ENCODE measurements around the gene DNAJB6.

The DNAJB6 gene

DNA sequence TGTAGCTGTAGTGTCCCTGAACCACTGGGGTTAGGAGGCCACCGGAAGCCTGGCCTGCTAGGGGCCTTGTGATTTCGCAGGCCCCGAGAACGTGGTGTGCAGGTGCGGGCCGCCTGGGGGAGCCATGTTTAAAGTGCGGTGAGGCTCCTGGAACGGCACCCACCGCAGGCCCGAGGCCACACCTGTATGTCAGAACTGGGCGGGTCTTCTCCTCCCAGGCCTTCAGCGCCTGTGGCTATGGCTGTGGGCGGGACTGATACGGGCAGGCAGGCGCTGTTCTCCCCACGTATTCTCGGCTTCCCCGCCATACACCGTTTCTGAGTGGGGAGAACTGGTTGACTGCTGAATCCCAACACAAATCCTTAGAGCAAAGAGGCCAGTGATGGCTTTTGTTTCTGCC is 74.8 kb downstream of the DNAJB6 start:
- no peak for DNase-seq

DNA sequence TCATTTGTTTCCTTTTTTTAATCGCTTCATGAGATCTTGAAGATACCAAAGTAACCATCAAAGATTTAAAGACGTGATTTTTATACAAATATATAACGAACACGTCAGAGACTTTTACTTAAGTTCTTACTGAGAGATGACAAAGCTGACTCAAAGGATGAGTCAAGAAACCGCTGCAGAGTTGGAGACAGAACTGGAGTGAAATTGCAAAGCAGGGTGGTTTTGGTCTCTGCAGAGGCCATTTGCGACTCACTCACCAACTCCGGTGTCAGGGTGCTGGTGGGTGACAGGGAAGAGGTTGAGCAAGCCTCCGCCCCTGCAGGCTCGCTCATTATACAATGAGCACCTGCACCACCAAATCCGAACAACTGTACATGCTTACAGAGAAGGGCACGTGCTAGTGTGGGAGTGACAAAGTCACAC is 75.2 kb downstream of the DNAJB6 start:
- DNase-seq = no peak

DNA sequence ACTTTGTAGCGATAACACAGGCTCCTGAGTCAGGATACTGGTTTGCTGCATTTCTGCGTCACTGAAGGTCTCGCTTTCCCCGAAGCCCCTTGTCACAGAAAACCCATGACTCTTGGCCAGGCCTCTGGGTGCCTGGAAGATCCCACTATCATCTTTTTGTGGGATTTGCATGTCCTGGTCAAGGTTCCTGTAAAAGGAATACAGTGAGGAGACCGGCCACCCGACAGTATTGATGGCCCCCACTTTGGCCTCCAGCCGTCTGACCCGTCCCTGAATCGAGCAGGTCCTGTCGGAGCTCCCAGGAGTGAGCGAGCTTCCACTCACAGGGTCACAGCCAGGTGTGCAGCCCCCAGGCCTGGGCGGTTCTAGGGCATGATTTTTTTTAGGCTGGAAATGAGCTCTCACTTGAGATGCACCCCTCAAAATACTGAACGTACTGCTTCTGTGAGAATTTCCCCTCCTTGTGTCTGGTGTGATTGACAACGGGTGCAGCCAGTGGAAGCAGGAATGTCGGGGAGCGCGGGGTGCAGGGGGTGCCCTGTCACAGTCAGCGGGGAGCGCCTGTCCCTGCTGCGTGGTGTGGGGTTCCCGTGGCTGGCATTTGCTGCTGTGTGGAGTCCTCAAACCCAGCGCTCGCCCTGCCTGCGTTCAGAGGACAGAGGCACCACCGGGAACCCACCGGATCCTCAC is 75.8 kb downstream of the DNAJB6 start:
- DNase-seq = no peak

DNA sequence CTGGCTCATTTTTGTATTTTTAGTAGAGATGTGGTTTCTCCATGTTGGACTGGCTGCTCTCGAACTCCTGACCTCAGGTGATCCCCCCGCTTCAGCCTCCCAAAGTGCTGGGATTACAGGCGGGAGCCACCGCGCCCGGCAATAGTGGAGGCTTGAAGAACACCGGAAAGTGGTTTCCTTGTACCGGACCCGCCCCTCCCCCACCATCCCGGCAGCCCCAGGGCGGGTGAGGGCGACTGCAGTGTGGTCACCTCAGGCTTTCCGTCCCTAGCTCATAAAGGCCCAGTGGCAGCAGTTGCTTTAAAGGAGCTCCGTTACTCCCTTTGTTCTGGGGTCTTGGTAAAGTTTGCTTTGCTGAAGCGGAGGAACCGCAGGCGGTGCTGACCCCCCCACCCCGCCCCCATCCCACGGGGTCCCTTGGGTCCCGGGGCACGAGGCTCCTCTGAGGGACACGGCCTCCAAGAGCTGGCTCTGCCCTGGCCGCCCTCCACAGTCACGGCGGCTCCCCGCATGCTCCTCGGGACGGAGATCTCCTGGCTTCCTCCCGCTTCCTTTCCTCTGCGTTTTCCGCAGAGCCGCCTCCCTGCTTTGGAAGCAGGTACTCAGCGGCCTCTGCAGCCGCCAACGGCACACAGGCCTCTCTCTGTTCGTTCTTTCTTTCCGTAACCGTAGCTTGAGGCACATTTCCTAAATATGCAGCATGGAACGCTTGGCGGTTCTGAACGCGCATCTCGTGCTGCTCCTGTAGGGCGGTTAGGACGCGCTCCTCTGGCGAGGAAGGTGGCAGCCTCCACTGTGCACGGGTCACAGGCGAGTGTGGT is 77.3 kb downstream of the DNAJB6 start:
- DNase-seq = no peak

DNA sequence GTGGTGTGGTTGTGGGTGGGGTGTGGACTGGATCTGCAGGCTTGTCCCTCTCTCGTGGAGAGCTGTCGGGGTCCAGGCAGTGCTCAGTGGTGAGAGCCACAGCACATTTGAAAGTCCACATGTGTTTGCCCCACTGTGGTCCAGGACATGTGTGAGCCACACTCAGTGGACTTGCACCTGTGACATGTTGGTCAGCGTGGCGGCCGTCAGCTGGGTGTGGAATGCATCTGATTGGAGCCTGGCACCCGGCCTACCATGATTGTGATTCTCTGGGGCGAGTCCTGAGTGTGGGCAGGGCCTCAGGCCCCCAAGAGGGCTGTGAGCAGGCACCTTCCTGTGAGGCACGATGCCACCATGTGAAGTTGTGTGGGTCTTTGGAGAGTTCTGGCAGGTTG is 77.9 kb downstream of the DNAJB6 start:
- DNase-seq = no peak

DNA sequence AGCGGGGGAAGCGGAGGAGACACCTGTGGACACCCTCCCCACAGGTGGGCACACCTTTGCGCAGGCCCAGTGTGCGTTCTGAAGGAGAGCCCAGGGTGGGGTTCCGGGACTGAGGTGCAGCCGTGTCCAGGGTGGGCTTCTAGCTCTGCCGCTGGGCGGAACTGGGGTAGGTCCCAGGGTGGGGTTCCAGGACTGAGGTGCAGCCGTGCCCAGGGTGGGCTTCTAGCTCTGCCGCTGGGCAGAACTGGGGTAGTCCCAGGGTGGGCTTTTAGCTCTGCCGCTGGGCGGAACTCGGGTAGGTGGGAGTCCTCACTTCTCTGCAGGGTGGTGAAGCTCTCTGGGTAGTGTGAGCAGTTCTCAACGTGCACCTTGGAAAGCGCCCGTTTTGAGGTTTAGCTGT is 78.7 kb downstream of the DNAJB6 start:
- DNase-seq = no peak

DNA sequence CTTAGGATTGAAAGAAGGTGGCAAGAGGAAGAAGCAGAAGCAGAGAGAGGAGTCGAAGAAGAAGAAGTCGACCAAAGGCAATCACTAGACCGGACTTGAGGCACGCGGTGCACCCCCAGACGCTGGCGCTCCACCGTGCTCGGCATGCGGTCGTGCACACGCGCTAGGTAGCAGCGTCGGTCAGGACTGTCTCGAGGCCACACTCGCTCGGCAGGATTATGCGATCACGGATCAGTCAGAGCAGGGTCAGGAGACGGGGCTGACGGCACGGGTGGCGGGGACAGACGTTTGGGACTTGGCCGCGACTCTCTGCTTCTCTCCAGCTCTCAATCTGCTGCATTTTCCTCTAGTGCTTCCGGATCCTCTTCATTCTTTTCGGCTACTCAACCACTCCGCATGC is 79.2 kb downstream of the DNAJB6 start:
- no peak for DNase-seq

DNA sequence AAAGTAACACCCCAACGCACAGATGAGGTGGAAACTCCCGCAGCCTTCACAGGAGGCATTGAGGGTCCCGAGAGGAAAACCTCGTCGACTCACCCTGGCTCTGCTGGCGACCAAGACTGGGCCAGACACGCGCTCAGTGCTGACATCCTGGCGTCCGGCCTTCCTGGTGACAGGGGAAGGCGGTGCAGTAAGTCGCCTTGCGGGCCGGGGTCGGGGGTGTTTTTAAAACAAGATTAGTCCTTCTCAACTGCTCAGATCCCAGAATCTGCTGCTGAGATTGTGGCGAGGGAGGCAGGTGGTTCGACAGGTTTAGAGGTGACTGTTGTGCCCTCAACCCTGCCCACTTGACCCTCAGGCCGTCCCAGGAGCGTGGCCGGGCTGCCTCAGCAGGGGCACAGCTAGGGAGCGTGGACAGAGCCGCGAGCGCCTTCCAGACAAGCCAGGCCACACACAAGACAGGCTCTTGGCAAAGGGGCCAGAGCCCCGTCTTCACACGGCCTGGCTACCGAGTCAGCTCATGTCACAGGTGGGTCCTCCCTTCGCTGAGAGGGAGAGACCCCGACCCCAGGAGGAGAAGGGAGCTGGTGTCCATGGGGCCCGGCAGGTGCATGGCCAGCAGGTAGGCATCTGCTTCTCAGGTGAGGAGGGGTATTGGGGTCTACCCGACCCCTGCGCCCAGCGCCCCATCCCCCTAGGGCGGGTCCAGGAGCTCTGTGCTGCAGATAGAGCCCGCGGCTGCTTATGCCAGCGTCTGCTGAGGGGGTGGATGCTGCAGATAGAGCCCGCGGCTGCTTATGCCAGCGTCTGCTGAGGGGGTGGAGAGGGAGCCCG is 81.6 kb downstream of the DNAJB6 start:
- DNase-seq = no peak

DNA sequence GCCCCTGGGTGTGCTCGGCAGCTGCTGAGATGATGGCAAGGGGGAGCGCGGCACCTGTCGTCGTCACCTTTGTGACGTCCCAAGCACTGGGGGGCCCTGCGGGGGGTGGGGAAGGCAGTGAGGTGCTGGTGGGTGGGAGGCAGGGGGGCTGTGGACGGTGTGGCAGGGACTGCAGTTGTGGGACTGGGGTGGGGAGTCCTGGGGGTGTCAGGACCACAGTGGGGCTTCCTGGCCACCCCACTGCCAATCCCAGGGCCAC is 82.2 kb downstream of the DNAJB6 start:
- DNase-seq = no peak

DNA sequence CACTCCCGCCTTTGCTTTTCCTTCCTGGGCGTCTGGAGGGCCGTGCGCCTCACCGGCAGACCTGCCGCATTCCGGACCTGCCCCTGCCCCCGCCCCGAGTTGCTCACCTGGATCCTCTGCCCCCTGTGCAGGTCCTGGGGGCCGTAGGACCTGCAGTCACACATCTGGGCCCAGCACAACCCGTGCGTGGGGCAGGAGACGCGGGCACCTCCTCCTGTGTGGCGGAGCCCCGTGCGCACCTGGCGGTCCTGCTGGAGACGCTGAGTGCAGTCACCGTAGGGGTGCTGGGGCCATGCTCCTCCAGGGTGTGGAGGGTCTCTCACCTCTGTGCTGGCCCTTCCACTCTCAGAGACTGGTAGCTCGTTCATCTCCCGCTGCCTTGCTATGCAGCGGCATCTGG is 85.5 kb downstream of the DNAJB6 start:
- no peak for DNase-seq

DNA sequence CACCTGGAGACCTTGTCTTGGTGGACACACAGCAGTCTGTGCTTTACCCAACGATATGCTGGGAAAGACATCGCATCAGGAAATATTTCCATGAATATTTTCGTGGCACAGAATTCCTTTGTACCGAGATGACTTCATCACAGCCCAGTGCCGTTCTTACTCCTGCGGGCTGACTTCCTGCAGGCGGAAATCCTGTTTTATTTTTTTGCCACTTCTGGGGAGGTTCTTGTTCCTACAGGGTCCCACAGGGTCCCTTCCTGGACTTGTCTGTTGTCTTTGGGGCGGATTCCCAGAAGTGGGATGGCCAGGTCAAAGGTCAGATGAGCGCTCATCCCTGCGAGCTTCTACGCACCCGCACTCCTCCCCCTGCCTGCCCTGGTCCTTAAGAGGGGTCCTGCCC is 86.5 kb downstream of the DNAJB6 start:
- DNase-seq = no peak

DNA sequence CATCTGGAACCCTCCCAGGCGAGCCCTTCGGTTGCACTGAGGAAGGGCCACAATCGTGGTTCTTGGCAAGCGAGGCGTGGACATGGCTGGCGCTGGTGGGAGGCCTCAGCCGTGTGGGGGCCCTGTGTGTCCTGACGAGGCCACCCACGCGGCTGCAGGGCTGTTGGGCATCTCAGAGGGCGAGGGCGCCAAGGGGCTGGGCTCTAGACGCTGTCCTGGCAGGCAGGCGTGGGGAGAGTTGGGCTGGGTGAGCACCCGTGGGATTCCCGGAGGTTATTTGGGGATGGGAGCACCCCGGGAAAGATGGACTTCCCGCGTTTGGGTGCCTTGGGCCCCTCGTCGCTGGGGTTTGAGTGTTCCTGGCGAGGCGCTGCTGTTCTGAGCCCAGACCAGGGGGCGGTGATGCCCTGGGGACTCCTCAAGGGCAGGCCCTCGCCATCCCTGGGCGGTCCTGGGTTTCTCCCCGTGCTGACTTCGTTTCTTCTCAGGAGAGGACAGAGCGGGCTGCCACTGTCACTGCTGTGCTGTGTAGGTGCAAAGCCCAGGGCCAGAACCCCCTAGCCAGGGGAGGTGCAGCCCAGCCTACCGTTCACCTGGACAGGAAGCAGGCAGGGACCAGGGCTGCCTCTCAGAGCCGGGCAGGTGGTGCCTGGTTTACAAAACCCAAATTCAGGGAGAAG is 87.2 kb downstream of the DNAJB6 start:
- no peak for DNase-seq

DNA sequence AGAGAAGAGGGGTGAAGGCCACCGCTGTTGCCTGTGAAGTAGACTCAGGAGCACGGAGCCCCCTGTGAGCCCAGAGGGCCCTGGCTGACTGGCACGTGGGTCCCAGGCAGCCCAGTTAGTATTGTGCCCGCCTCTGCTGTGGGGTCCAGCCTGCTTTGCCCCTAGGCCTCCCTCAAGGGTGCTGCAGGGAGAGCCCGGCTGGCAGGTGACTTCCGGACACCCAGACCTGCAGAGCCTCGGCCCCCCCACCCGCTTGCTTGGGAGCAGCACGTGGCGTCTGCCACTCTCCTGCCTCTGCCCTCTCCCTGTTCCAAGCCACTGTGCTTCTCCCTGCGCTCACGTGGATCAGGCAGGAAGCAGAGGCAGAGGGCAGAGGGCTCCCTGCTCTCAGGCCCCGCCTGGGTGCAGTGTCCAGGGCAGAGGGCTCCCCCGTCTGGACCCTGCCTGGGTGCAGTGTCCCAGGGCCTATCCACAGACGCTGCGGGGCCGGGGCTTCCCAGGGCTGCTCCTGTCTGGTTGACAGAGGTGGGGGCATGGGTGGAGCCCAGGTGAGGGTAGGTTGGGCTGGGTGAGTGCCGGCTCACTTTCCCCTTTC is 88.4 kb downstream of the DNAJB6 start:
- DNase-seq = no peak

DNA sequence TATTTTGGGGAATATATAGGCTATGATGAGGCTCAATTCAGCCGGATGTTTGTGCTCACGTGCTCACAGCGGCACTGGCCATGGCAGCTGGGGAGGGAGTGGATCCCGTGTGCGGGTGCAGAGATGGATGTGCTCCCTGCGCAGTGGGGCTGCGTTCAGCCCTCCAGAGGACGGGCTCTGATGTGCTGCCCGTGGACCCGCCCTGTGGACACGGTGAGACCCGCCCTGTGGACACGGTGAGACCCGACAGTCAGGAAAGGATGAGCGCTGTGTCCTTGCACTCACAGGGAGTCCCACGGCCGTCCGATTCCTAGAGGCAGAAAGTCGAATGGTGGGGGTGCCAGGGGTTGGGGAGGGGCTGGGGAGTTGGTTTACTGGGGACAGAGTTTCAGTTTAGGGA is 89.0 kb downstream of the DNAJB6 start:
- no peak for DNase-seq

DNA sequence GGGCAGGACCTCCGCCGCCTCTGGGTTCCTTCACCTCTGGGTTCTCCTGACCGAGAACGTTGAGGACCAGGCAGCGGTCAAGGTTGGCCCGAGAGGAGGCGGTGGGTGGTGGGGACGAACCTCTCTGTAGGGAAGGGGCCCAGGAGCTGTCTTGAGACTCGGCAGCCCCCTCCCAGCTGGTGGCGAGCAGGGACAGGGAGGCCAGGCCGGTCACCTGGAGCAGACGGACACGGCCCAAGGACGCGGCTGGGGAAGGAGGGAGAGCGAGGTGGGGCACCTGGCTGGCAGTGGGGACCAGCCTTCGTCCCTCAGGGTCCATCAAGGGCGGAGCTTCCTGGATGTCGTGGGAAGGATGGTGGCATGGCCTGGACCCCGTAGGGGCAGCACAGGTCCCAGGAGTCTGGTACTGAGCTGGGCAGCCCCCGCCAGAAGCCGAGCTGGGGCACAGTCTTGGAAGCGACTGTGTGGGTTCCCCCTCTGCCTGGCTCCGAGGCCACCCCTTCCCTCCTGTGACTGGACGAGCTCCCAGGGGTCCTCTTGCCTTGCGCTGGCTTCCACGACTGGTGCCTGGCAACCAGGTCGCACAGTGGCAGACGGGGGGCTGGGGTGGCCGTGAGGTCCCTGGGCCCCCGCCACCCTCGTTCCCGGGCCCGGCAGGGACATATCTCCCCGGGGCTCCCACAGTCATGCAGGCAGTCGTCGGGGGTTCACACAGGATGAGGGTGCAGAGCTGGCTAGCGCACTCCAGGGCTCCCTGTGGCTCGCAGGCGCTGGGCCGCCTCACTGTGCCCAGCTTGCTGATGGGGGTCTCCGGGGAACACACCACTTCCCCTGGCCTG is 89.9 kb downstream of the DNAJB6 start:
- no peak for DNase-seq

DNA sequence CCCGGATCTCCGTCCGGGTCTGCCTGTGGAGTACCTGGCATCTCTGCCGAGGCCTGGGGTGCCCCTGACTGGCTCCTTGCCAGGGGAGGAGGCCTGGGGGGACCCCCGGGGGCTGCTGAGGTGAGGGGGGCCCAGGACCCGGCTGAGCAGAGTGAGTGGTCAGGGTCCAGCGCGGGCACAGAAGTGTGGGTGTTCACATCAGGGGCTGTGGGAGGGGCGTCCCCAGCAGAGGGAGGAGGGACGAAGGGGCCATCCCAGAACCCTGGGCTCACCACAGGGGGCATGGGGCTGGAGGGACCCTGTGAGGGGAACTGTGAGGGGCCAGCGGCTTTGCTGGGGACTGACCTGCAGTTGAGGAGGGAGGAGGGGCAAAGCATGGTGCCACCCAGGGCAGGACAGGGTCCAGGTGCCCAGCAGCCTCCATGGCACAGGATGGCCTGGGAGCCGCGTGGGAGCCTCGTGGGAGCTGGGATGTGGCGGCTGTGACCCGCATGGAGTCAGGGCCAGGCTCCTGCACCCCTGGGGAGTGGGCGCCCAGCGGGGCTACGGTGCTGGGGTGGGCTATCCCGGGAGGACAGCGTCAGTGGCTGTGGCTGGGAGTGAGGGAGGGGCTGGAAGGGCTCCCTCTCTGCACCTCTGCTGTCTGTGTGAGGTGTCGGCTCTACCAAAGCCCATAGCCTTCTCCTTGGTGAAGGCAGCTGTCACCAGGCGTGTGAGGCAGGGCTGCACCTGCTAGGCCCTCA is 91.2 kb downstream of the DNAJB6 start:
- DNase-seq = no peak

DNA sequence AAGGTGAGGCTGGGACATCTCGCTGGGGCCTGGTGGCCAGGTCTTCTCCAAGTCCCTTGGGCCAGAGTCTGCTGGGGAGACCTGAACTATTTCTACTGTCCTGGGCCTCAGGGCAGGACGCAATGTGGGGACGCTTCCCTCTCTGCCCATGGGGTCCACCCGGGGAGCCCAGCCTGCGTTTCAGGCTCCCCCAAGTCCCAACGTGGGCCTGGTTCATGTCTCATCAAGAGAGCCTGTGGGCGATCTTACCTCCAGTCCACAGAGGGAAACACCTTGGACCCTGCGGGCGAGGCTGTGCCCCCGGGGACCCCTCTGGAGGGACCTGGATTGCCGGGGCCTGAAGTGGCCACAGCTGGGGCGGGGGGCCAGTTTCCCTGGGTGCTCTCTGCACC is 91.7 kb downstream of the DNAJB6 start:
- no peak for DNase-seq

DNA sequence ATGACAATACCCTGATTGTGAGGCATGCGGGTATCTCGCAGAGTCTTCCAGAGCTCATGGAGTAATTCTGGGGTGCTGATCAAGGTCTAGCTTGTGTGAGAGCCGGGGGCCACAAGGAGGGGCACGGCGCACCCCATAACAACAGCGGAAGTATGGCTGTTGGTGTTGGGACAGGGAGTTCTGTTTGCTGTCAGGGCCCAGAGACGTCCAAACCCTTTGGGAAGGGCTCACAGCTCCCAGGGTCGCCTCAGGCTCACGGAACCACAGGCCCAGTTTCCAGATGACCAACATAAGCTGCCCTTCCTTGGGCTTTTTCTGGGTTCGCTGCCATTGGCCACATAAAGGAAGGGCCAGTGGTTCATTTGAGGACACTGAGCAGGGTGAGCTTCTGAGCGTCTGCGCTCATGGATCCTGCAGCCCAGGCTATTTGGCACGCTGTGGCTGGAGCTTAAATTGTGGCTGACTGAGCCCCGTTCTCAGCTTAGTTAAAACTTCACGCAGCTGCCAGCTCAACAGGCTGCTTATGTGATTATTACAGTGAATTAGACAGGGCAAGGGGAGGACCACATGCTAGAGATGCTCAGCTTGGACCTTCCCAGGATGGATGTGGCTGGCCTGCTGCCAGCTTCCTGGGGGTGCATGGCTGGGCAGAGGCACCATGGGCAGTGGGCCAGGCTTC is 92.3 kb downstream of the DNAJB6 start:
- DNase-seq = no peak

DNA sequence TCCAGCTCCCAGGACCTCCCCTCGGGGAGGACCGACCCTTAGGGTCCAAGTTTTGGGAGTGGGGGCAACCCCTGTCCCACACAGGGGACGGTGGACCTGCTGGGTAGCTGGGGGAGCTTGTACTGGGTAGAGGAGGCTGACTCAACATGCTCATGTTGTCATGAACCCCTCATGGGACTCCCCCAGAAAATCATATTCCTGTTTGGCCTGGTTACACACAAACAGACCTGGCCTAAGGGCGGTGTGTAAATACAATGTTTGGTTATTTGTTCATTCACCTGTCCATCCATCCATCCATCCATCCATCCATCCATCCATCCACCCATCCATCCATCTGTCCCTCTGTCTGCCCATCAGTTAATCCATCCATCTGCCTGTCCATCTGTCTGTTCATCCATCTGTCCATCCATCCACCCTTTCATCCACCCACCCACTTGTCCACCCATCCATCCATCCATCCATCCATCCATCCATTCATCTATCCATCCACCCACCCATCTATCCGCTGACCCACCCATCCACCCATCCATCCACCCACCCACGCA is 92.9 kb downstream of the DNAJB6 start:
- no peak for DNase-seq

DNA sequence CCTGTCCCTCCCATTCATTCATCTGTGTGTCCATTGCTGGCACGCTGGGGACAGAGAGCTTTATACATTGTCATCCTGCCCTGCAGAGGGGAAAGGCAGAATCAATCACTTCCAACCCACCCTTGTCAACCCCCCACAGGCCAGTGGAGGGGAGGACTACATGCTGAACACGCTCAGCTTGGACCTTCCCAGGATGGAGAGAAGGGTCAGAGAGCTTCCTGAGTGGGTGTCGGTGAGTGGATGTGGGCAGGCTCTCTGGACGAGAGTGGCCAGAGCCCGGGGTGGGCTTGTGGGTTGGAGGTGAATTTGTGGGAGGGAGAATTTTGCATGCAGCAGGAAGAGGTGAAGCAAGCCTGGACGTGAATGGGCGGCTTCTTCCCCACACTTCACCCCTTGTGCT is 93.9 kb downstream of the DNAJB6 start:
- no peak for DNase-seq
